Stimulated activated CD8-positive, alpha-beta memory T cell treated with anti-CD3 and anti-CD28 coated beads, Interleukin-7, amount 100 ng/mL, for 24 hours (primary cell): ENCODE results near the gene MSANTD3.

Experiments used
- DNase-seq: peaks from one replicate; pipeline ENCODE4 v3.0.0-alpha.2; 2020; ENCODE audit warnings: low read depth

MSANTD3 gene

DNA sequence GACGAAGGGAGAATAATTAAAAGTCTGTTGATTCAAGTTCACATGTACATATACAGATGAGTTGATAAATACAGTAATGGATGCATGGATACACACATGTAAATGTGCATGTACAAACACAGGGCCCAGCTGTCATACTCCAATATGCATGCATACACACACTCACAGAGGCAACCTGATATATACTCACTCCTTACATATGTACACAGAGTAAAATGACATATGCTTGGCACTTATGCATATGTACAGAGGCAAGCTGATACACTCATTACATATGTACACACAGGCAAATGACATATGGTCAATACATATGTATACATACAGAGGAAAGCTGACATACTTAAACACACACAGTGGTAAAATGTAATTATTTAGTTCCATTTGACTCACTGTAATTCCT lies 38.8 kb downstream of the MSANTD3 start:
- no peak for DNase-seq

DNA sequence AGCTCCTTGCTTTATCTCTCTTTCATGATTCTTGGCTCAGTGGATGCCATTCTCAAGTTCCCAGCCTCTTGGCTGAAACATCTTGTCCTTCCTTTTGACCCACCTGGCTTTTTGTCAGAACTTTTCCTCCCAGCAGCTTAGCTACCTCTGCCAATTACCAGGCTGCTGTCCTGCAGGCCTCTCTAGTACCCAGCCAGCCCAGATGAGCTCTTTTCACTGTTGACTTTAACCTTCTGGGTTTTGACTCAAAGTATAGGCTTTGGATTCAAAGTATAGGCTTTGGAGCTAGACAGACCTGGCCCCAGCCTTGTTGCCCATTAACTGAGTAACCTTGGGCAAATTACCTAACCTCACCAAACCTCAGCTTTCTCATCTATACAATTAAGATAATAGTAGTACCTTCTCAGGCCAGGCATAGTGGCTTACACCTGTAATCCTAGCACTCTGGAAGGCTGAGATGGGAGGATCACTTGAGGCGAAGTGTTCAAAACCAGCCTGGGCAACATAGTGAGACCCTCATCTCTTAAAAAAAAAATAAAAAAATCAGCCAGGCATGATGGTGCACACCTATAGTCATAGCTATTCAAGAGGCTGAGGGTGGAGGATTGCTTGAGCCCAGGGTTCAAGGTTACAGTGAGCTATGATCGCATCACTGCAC lies 39.4 kb downstream of the MSANTD3 start:
- no peak for DNase-seq

DNA sequence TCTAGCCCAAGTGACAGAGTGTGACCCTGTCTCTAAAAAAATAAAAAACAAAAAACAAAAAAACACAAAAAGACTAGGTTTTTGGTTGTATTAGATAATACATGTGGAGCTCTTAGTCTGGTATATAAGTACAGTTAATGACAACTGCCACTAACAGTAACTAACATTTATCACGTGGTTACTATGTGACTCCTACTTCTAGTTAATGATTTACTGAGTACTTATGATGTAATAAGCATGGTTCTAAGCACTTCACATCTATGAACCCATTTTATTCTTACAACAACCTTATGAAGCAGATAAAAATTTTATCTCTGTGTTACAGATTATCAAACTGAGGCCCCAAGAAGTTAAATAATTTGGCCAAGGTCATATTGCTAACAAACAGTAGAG lies 39.9 kb downstream of the MSANTD3 start:
- DNase-seq, result no peak

DNA sequence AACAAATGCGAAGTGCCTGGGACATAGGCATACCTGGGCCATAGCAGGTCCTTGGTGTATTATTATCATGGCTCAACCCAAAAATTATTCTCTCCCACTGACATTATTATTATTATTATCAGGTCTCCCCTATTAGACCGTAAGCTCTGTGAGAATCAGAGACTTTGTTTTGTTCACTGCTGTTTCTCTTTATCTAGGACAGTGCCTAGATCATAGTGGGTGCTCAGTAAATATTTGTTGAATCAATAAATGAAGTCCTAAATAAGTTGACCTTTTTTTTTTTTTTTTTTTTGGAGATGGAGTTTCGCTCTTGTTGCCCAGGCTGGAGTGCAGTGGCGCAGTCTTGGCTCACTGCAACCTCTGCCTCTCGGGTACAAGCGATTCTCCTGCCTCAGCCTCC lies 41.1 kb downstream of the MSANTD3 start:
- DNase-seq, result no peak

DNA sequence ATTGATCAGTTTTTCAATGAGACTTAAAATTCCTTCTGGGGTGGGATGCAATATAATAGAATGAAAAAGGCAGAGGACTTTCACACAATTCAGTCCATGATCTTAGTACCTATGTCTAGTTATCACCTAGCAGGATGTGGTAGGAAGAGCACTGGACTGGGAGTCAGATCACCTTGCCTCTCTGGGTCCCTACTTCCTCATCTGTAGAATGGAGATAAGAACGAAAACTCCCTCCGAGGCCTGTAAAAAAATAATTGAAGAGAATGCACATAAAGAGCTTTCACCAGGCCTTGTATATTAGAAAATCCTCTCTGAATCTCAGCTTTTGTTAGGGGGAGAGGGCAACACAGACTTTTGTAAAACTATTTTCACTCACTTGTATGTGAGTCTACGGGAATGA lies 45.3 kb downstream of the MSANTD3 start:
- no peak for DNase-seq

DNA sequence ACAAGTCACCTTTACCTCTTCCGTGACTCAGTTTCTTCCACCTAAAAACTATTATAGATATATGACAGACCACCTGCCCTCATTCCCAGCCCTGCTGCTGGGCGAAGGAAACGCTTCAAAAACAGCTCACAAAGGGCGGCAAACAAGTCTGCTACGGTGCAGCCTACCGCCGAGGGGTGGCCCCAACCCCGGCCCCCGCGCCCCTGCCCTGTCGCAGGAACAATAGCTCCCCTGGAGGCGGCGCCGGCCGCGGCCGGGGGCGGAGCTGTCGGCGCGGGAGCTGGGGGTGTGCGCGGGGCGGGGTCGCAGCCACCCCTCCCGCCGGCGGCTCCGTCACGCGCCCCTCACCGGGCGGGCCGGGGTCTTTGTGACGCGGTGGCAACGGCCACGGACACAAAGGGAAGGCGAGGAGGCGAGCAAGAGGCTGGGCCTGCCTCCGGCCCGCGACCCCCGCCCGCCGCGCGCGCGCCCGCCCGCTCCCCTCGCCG lies 45.9 kb downstream of the MSANTD3 start, which contains the start of gene TMEFF1:
Gene TMEFF1, plus strand, starts transcription at position 362 of the 488 bp plus-strand sequence. CDS start 396 bp downstream, outside the sequence.
- DNase-seq, result no peak

DNA sequence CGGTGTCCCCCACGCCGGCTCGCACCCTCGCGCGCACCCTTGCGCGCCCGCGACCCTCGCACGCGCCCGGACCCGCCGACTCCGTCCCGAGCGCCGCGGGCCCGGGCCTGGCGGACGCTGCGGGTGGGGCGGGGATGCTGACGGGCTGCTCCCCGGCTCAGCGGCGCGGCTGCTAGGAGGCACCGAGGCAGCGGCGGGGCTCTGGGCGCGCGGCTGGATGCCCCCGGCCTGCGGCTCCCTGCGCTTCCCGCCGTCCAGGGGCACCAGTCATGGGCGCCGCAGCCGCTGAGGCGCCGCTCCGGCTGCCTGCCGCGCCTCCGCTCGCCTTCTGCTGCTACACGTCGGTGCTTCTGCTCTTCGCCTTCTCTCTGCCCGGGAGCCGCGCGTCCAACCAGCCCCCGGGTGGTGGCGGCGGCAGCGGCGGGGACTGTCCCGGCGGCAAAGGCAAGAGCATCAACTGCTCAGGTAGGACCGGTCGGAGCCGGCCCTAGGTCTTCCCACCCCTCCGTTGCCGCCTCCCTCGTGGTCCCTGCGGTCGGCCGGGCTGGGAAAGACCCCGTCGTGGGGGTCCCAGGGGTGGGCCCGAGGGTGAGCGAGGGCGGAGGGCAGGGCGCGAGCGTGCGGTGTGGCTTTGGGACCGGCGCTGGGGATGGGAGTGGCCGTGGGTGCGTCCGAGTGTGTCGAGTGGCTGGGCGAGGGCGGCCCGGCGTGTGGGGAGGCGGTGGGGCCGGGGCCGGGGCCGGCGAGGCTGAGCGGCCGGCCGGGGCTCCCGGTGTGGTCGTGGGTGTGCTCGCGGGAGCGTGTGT lies 46.5 kb downstream of the MSANTD3 start:
- no peak for DNase-seq

DNA sequence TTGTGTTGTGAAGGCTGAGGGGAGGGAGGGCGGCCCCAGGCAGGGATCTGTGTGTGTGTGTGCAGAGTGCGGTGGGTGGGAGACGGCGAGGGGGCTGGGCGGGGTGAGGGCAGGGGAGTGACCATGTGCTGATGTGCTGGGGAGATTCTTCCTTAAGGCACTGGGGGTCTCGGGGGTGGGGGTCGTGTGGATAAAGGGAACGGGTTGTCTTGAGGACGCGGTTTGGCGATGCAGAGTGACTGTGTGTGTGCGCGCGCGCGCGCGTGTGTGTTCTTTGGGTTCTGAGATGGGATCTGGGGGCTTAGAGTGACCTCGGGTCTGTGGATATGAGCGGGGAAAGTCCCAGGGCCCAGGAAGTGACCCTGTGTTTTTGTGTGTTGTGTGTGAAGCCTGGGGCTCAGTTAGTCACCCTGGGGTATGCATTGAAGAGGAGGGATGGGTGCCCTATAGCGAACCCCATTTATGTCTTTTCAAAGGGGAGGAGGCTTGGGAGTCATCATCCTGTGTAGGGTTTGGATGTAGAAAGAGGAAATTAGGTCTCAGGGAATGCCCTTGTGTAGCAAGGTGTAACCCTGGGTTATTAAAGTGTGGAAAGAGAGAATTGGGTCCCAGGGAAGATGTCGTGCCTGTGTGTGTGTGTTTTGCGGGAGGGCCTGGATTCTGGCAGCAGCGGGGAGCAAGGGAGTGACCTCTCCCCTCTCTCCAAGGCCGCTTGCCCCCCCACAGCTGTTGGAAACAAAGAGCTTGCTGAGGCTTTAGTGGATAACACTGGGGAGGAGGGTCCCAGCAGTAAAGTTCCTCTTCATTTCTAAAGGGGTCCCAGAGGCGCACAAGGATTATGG lies 47.4 kb downstream of the MSANTD3 start:
- DNase-seq, result no peak

DNA sequence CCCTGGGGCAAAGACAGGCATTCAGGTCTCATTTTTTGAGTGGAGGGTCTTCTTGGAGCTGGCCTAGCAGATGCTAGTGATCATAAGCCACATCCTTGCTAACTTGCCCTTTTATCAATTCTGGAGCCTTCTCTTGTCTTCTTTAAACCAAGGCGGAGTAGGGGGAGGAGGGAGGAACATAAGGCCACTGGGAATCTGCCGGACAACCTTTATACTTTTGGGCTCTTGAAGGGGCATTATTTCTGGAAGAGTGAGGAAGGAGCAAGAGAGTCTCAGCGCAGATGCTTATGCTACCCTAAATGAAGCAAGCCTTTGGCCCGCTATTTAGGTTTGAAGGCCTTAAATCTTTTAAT lies 48.0 kb downstream of the MSANTD3 start:
- DNase-seq, result no peak

DNA sequence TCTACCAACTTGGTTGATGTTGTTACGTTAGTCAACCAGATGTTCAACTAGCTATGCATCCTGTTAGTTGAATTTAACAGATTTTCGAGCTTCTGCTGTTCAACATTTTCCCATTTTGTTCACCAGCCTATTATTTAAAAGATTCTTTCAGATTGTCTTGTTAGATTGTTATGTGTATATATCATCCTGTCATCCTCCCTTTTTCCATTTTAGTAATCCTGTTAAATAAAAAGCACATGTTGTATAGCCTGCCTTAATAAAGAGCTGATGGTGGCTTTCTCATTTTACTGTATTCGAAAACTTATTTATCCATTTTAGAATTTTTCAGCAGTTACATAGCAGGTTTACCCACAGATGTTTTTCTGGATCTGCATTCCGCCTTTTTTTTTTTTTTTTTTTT lies 50.3 kb downstream of the MSANTD3 start:
- no peak for DNase-seq

DNA sequence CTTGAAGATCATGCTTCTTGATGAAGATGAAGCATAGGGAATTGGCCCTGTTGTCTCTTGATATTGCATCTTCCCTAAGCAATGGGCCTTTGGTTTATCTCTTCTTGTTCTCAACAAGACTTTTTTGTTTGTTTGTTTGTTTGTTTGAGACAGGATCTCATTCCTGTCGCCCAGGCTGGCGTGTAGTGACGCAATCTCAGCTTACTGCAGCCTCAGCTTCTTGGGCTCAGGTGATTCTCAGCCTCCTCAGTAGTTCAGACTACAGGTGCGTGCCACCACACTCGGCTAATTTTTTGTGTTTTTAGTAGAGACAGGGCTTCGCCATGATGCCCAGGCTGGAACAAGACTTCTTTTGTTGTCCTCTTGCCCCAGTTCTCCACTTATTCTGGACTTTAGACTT lies 51.2 kb downstream of the MSANTD3 start:
- no peak for DNase-seq

DNA sequence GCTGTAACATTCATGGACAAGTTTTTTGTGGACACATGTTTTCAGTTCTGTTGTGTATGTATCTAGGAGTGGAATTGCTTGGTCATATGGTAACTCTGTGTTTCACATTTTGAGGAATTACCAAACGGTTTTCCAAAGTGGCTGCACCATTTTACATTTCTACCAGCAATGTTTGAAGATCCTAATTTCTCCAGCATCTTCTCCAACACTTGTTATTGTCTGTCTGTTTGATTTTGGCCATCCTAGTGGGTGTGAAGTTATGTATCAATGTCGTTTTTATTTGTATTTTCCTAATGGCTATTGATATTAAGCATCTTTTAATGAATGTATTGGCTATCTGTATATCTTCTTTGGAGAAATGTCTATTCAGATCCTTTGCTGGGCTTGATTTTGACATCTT lies 52.9 kb downstream of the MSANTD3 start:
- DNase-seq, result no peak

DNA sequence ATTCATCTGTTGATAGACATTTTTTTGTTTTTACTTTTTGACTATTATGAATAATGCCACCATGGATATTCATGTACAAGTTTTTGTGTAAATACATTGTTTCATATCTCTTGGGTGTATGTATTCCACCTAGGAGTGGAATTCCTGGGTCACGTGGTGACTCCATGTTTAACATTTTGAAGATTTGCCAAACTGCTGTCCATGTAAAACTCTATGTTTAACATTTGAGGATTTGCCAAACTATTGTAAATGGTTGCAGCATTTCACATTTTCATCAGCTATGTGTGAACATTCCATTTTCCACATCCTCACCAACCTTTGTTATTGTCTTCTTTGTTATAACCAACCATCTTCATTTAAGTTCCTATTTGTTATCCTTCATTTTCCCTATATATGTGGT lies 58.3 kb downstream of the MSANTD3 start:
- DNase-seq, result no peak

DNA sequence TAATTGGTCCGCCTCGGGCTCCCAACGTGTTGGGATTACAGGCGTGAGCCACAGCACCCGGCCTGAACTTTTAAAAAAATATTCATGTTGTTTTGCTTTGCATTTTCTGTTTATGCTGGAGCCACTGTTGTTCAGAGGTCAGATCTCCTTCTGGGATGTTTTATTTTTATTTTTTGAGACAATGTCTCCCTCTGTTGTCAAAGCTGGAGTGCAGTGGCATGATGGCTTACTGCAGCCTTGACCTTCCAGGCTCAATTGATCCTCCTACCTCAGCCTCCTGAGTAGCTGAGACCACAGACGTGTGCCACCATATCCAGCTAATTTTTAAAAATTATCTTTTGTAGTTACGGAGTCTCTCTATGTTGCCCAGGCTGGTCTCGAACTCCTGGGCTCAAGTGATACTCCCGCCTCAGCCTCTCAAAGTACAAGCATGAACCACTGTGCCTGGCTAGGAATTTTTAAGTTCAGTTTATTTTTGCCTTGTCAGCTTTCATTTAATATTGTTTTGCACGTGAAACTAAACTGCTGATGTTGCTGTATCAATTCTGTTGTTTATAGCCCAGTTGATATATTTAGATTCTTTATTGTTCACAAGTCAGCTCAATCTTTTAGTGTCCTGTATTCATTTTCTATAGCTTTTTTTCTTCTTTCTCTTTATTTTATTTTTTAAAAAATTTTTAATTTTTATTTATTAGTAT lies 59.7 kb downstream of the MSANTD3 start:
- no peak for DNase-seq

DNA sequence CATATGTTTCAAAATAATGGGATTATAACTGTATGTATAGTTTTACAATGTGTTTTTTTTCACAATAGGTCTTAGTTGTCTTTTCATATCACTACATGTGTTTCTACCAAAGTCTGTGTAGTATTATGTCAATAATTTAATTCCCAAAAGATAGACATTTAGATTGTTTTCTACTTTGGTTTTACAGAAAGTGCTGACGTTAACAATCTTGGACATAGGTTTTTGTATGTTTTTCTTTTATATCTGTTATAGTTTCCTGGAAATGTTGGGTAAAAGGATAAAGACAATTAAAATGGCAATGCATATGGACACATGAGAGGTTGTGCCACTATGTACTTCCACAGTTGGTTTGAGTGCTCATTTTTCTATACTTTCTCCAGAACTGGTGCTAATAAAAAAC lies 61.2 kb downstream of the MSANTD3 start:
- no peak for DNase-seq

DNA sequence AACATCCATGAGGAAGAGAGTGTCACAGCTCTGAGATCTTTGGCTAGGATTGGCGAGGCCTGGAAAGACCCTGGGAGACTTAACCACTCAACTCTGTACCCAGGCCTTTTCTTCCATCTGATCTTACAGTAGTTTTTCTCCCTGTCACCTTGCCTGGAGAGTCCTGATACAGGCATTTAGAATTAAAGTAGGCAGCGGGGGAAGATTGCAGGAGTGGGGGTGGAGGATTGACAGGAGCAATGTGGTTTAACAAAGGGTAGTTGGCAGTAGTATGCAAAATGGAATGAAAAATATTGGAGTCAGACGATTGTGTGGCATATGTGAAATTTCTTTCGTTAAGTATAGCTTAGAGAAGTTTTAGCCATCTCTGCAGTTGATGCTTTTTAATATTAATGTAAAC lies 62.9 kb downstream of the MSANTD3 start:
- no peak for DNase-seq

DNA sequence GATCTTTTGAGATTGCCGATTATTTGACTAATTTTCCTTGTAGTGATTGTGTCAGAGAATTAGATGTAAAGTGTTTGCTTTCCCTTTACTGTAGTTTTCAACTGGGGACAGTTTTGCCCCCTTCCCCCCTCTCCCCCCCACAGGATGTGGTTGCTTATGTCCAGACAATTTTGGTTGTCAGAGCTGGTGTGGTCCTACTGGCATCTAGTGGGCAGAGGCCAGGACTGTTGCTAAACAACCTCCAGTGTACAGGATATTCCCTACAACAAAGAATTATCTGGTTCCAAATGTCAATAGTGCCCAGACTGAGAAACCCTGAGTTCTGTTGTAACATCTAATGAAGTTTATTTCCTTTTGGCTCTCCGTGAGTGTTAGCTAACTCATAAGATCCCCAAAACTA lies 66.0 kb downstream of the MSANTD3 start:
- no peak for DNase-seq

DNA sequence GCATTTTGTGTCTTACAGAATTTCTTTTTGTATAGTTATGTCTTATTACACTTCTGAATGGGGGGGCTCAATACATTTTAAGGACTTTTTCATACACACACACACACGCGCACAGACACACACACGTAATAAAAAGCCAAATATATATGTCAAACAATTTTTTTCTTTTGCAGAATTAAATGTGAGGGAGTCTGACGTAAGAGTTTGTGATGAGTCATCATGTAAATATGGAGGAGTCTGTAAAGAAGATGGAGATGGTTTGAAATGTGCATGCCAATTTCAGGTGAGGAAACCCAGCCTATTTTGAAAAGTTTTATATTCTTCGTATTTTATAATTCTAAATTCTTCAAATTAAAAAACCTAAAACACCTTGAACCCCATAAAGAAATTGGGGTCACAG lies 71.6 kb downstream of the MSANTD3 start:
- no peak for DNase-seq

DNA sequence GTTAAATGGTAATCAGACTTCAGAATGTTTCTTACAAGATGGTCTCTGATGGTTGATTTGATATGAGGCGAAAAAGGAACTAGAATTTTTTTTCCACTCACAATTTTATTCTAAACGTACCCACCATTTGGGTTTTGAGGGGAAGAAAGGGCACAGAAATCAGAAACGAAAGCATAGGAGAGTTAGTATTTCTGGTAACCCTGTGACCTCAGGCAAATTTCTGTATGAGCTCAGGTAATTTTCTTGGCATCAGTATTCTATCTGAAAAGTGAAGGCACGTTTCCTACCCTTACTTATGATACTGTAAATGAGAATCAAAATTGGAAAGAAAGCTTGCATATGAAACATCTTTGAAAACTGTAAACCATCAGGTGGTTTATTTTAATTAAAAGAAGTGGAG lies 72.5 kb downstream of the MSANTD3 start:
- no peak for DNase-seq

DNA sequence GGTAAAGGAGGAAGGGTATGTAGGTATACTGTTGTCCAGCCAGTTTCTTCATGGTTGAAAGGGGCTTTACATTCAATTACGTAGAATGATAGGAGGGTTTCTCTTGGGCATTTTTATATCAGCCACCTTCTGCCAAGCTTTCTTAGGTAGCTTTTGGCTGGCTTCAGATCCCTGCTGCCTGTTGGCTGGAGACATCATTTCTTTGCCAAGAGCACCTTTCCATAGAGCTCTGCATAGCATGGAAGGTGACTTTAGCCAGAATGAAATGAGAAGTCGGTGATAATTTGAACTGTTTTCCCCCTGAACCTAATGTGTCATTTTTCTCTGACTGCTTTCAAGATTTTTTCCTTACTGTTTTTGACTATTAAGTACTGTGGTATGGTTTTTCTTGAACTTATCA lies 72.9 kb downstream of the MSANTD3 start:
- no peak for DNase-seq
